ENCODE measurements around the gene SERPING1. TPM values are rescaled to one million over a fixed set of nuclear protein-coding genes. Genes with fewer than 3 reads are reported as not detected.

Gene SERPING1
- total RNA-seq, 1 donor: 31.5 TPM

DNA sequence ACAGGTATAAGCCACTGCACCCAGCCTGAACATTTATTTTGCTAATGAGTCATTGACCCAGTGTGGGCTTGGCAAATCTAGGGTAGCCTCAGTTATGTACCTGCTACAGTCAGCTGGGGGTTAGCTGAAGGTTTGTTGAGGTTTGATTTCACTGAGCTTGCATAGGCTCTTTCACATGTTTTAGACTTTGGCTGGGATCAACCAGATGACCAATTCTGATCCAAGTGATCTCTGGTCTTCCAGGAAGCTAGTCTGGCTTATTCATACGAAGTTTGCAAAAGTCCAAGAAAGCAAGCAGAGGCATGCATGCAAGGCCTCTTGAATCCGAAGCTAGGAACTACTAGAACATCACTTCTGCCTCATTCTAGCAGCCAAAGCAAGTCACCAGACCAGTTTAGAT lies 21.0 kb downstream of the SERPING1 start:
- no peak for DNase-seq (ENCODE audit: insufficient read length, low spot score, missing footprints)

DNA sequence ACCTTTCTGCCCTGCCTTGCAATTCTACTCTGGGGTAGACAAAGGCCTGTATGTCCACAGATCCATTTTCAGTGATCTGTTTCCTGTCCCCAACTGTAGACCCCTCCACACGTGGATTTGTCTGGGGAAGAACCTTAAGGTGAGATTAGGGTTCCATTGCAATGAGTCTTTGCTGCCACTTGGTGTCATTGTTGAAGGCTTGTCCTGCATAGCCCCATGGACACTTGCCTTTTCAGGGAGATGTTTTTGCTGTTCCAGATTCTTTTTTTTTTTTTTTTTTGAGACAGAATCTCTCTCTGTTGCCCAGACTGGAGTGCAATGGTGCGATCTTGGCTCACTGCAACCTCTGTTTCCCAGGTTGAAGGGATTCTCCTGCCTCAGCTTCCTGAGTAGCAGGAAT lies 21.8 kb downstream of the SERPING1 start:
- Histone ChIP-seq H3K4me1 (ENCODE audit: insufficient read depth, low read length) (no peaks in the 10 kb centered on the region), H3K36me3 (ENCODE audit: insufficient read depth, low read length) (no peaks in the 10 kb centered on the region), H3K4me2 (ENCODE audit: insufficient read depth, low read length) (no peak overlapping the region), H3K27ac (ENCODE audit: low read depth, low read length) (no peak overlapping the region), H3K4me3 (ENCODE audit: insufficient read depth, low read length) (no peak overlapping the region), H3K79me2 (ENCODE audit: insufficient read depth, low read length) (no peaks in the 10 kb centered on the region), H2AFZ (ENCODE audit: low read length) (no peak overlapping the region), H4K20me1 (ENCODE audit: insufficient read depth, low read length) (no peaks in the 10 kb centered on the region), H3K27me3 (ENCODE audit: insufficient read depth, low read length) (no peaks in the 10 kb centered on the region), H3K9me3 (ENCODE audit: low read depth, low read length) (no peaks in the 10 kb centered on the region)
- TF ChIP-seq, protein P1, sequence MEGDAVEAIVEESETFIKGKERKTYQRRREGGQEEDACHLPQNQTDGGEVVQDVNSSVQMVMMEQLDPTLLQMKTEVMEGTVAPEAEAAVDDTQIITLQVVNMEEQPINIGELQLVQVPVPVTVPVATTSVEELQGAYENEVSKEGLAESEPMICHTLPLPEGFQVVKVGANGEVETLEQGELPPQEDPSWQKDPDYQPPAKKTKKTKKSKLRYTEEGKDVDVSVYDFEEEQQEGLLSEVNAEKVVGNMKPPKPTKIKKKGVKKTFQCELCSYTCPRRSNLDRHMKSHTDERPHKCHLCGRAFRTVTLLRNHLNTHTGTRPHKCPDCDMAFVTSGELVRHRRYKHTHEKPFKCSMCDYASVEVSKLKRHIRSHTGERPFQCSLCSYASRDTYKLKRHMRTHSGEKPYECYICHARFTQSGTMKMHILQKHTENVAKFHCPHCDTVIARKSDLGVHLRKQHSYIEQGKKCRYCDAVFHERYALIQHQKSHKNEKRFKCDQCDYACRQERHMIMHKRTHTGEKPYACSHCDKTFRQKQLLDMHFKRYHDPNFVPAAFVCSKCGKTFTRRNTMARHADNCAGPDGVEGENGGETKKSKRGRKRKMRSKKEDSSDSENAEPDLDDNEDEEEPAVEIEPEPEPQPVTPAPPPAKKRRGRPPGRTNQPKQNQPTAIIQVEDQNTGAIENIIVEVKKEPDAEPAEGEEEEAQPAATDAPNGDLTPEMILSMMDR (IDR thresholded peaks at IDR 0.05; ENCODE audit: extremely low read depth, low read depth, low read length): no peak
- DNase-seq (ENCODE audit: insufficient read length, low spot score, missing footprints): no peak

More for the DNA sequence above, 21.0 kb downstream of the SERPING1 start:
- H3K4me1 ChIP-seq (ENCODE audit: insufficient read depth, low read length): no peaks in the 10 kb centered on the region
- no peaks in the 10 kb centered on the region for H3K27me3 ChIP-seq (ENCODE audit: insufficient read depth, low read length)
- H4K20me1 ChIP-seq (ENCODE audit: insufficient read depth, low read length): no peaks in the 10 kb centered on the region
- TF ChIP-seq, protein P1 (IDR thresholded peaks at IDR 0.05; ENCODE audit: extremely low read depth, low read depth, low read length): no peak
- H2AFZ ChIP-seq (ENCODE audit: low read length): no peak overlapping the region
- H3K4me3 ChIP-seq (ENCODE audit: insufficient read depth, low read length): no peak overlapping the region
- H3K9me3 ChIP-seq (ENCODE audit: low read depth, low read length): no peaks in the 10 kb centered on the region
- H3K27ac ChIP-seq (ENCODE audit: low read depth, low read length): no peak overlapping the region
- no peaks in the 10 kb centered on the region for H3K36me3 ChIP-seq (ENCODE audit: insufficient read depth, low read length)
- H3K79me2 ChIP-seq (ENCODE audit: insufficient read depth, low read length): no peaks in the 10 kb centered on the region
- no peak overlapping the region for H3K4me2 ChIP-seq (ENCODE audit: insufficient read depth, low read length)

DNA sequence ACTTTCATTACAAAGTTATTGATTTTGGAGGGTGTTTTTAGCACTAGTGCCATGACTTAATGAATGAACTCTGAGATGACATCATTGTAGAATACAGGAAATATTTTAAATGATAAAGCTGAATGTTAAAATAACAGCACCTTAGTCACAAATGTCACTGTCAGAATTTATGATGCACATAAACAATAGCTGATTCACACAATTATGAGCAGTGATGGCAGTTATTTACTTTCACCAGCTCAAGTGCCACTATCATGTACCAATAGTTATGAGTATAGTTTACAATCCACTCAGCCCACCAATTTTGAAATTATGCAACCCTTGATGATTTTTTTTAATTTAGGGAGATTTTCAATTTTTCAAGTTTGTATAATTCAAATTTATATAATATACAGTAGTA lies 23.0 kb downstream of the SERPING1 start:
- Histone ChIP-seq H3K27ac (ENCODE audit: low read depth, low read length) (no peak overlapping the region), H2AFZ (ENCODE audit: low read length) (no peak overlapping the region), H3K4me1 (ENCODE audit: insufficient read depth, low read length) (no peaks in the 10 kb centered on the region), H4K20me1 (ENCODE audit: insufficient read depth, low read length) (no peaks in the 10 kb centered on the region), H3K4me2 (ENCODE audit: insufficient read depth, low read length) (no peak overlapping the region), H3K36me3 (ENCODE audit: insufficient read depth, low read length) (no peaks in the 10 kb centered on the region), H3K9me3 (ENCODE audit: low read depth, low read length) (no peaks in the 10 kb centered on the region), H3K4me3 (ENCODE audit: insufficient read depth, low read length) (no peak overlapping the region), H3K79me2 (ENCODE audit: insufficient read depth, low read length) (no peaks in the 10 kb centered on the region), H3K27me3 (ENCODE audit: insufficient read depth, low read length) (no peaks in the 10 kb centered on the region)
- DNase-seq (ENCODE audit: insufficient read length, low spot score, missing footprints): no peak
- TF ChIP-seq, protein P1 (IDR thresholded peaks at IDR 0.05; ENCODE audit: extremely low read depth, low read depth, low read length): no peak

DNA sequence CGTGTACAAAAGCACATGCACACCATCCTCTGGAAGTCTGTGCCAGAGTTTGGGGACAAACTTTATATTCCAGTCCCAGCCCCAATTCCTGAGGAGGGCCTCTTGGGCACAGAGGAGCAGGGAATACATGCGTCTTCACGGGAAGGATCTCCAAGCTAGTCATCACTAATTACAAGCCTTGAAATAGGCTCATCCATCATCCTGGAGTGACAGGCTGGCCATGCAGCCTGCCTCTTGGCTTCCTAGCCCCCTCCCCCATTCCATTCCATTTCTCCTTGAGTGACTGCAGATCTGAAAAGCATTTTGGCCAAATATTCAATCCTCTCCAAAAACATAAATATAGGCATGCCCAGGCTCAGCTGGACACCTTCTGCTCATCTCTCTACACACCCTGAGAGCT lies 24.8 kb downstream of the SERPING1 start:
- no peaks in the 10 kb centered on the region for H3K27me3 ChIP-seq (ENCODE audit: insufficient read depth, low read length)
- H2AFZ ChIP-seq (ENCODE audit: low read length): no peak overlapping the region
- TF ChIP-seq, protein P1 (IDR thresholded peaks at IDR 0.05; ENCODE audit: extremely low read depth, low read depth, low read length): no peak
- no peak for DNase-seq (ENCODE audit: insufficient read length, low spot score, missing footprints)
- H3K79me2 ChIP-seq (ENCODE audit: insufficient read depth, low read length): no peaks in the 10 kb centered on the region
- H3K4me3 ChIP-seq (ENCODE audit: insufficient read depth, low read length): no peak overlapping the region
- H4K20me1 ChIP-seq (ENCODE audit: insufficient read depth, low read length): no peaks in the 10 kb centered on the region
- no peak overlapping the region for H3K27ac ChIP-seq (ENCODE audit: low read depth, low read length)
- H3K9me3 ChIP-seq (ENCODE audit: low read depth, low read length): no peaks in the 10 kb centered on the region
- no peaks in the 10 kb centered on the region for H3K36me3 ChIP-seq (ENCODE audit: insufficient read depth, low read length)
- H3K4me2 ChIP-seq (ENCODE audit: insufficient read depth, low read length): no peak overlapping the region
- H3K4me1 ChIP-seq (ENCODE audit: insufficient read depth, low read length): no peaks in the 10 kb centered on the region
